Adrenal gland (tissue), 5 donors: ENCODE data around the gene COPZ2.

Experiments
- POLR2A ChIP-seq, 2 donors: fragments of 450-650 bp; IDR thresholded peaks; one replicate each; pipeline ENCODE4 v1.6.1; 2017; ENCODE audit warnings: antibody characterized with exemption in 2 of 2, mild to moderate bottlenecking in 2 of 2, moderate library complexity in 1 of 2
- TF ChIP-seq, protein P1 (sequence below), 6 experiments: fragments of 450-650 bp in 4 of 6; fragments of 200-600 bp in 2 of 6; sonication (generic) in 1 of 6; IDR thresholded peaks; 1 replicate in 5 of 6; 2 replicates in 1 of 6; pipeline versions ENCODE4 v1.5.1 to v1.8.0; 2016 to 2021; ENCODE audit warnings: antibody characterized with exemption in 6 of 6, mild to moderate bottlenecking in 2 of 6, moderate library complexity in 1 of 6
- donor health status: DM: no; HTN: no; CAD: no.

DNA sequence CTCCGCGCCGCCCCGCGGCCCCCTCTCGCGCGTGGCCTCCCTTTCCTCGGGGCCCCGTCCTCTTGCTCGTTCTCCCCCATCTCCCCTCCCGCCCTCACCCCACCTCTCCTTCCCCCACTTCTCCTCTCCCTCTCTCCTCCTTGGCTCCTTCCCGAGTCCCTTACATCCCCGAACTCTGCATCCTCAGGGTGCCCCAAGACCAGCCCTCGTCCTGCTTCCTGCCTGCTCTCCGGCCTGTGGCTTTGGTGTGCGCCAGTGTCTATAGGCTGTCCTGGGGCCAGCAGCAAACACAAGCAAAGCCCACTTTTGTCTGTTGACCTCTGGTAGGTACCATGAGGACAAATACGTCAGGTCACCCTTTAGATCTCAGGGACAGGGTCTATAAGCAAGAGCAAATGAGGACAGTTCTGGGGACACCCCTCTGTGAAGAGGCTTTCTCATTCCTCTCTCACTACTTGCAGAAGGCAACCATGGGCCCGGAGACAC is 284 bp upstream of the COPZ2 start:
- no peak for TF ChIP-seq POLR2A (IDR thresholded peaks at IDR 0.05)
- TF ChIP-seq, protein P1, sequence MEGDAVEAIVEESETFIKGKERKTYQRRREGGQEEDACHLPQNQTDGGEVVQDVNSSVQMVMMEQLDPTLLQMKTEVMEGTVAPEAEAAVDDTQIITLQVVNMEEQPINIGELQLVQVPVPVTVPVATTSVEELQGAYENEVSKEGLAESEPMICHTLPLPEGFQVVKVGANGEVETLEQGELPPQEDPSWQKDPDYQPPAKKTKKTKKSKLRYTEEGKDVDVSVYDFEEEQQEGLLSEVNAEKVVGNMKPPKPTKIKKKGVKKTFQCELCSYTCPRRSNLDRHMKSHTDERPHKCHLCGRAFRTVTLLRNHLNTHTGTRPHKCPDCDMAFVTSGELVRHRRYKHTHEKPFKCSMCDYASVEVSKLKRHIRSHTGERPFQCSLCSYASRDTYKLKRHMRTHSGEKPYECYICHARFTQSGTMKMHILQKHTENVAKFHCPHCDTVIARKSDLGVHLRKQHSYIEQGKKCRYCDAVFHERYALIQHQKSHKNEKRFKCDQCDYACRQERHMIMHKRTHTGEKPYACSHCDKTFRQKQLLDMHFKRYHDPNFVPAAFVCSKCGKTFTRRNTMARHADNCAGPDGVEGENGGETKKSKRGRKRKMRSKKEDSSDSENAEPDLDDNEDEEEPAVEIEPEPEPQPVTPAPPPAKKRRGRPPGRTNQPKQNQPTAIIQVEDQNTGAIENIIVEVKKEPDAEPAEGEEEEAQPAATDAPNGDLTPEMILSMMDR (IDR thresholded peaks at IDR 0.05): no peak
